WTC11 (cell line): Measurements from ENCODE around the gene TMA7. TPM values are rescaled to one million over a fixed set of nuclear protein-coding genes. Genes with fewer than 3 reads are reported as not detected.

Experiments
- ATAC-seq: fragments of 200-7000 bp; cut with Tn5 transposase; 2 replicates; pipeline ENCODE4 v1.10.0; 2021; ENCODE audit warnings: mild to moderate bottlenecking, moderate library complexity
- CTCF ChIA-PET: fragments of 300-600 bp; sonication (Branson Sonifier 250); formaldehyde crosslinking; loops from one replicate; lab custom pipeline; 2021; ENCODE audit warnings: antibody characterized with exemption; lab: Charles Lee
- POLR2A ChIA-PET: fragments of 350-600 bp; sonication (Branson Sonifier 250); formaldehyde crosslinking; loops from one replicate; lab custom pipeline; 2021; ENCODE audit warnings: antibody characterized with exemption; lab: Charles Lee
- DNase-seq: peaks from one replicate; pipeline ENCODE4 v3.0.0; 2021; ENCODE audit warnings: low spot score
- H3K27ac Mint-ChIP-seq: 2 replicates; pipeline ENCODE4 v1.8.0; 2021; ENCODE audit warnings: mixed read lengths
- H3K27me3 Mint-ChIP-seq: 2 replicates; pipeline ENCODE4 v1.8.0; 2021; ENCODE audit warnings: low read depth, mild to moderate bottlenecking, moderate library complexity, mixed read lengths
- H3K36me3 Mint-ChIP-seq: 2 replicates; pipeline ENCODE4 v1.8.0; 2021; ENCODE audit warnings: mixed read lengths
- H3K4me1 Mint-ChIP-seq: 2 replicates; pipeline ENCODE4 v1.8.0; 2022; ENCODE audit warnings: mixed read lengths
- H3K4me3 Mint-ChIP-seq: 2 replicates; pipeline ENCODE4 v1.8.0; 2021; ENCODE audit warnings: mild to moderate bottlenecking, moderate library complexity, mixed read lengths
- H3K9me3 Mint-ChIP-seq: 2 replicates; pipeline ENCODE4 v1.8.0; 2021; ENCODE audit warnings: mixed read lengths
- CBFB ChIP-seq: sonication (generic); formaldehyde crosslinking; IDR thresholded peaks from 2 replicates; pipeline ENCODE4 v1.8.1; 2022; ENCODE audit warnings: mild to moderate bottlenecking, low read depth, missing genetic modification reagents
- ELF4 ChIP-seq: sonication (generic); formaldehyde crosslinking; IDR thresholded peaks from 2 replicates; pipeline ENCODE4 v1.8.1; 2022; ENCODE audit warnings: low read depth, mild to moderate bottlenecking, moderate library complexity, missing genetic modification reagents
- FOXP1 ChIP-seq: sonication (generic); formaldehyde crosslinking; IDR thresholded peaks from 2 replicates; pipeline ENCODE4 v1.8.0; 2022; ENCODE audit warnings: missing genetic modification reagents, mild to moderate bottlenecking, moderate library complexity, borderline replicate concordance
- SOX15 ChIP-seq: fragments of 250-450 bp; sonication (Bioruptor Pico); IDR thresholded peaks from 2 replicates; pipeline ENCODE4 v1.9.0; 2021; ENCODE audit warnings: mild to moderate bottlenecking
- ZNF219 ChIP-seq: sonication (generic); formaldehyde crosslinking; IDR thresholded peaks from 2 replicates; pipeline ENCODE4 v1.8.0; 2023; ENCODE audit warnings: missing genetic modification reagents, mild to moderate bottlenecking, borderline replicate concordance
- ZNF263 ChIP-seq: sonication (generic); formaldehyde crosslinking; IDR thresholded peaks from 2 replicates; pipeline ENCODE4 v1.8.1; 2022; ENCODE audit warnings: low read depth, mild to moderate bottlenecking, moderate library complexity, missing genetic modification reagents
- ZNF396 ChIP-seq: fragments of 250-450 bp; sonication (Bioruptor Pico); IDR thresholded peaks from 2 replicates; pipeline ENCODE4 v1.8.0; 2021; ENCODE audit warnings: mild to moderate bottlenecking, moderate library complexity, borderline replicate concordance
- total RNA-seq: library from RNA; stranded (reverse); gene quantifications from 3 replicates; pipeline ENCODE4 v1.2.3, GENCODE V29; 2021
- TF ChIP-seq, protein P1 (sequence below): fragments of 250-450 bp; sonication (Bioruptor Pico); IDR thresholded peaks from 2 replicates; pipeline ENCODE4 v1.9.0; 2021; ENCODE audit warnings: mild to moderate bottlenecking, borderline replicate concordance
- TF ChIP-seq, protein P2 (sequence below): fragments of 250-450 bp; sonication (Bioruptor Pico); IDR thresholded peaks from 2 replicates; pipeline ENCODE4 v1.9.0; 2021; ENCODE audit warnings: mild to moderate bottlenecking
- TF ChIP-seq, protein P3 (sequence below): sonication (generic); formaldehyde crosslinking; IDR thresholded peaks from 2 replicates; pipeline ENCODE4 v1.8.0; 2023; ENCODE audit warnings: mild to moderate bottlenecking, missing genetic modification reagents
- TF ChIP-seq, protein P4 (sequence below): sonication (generic); formaldehyde crosslinking; IDR thresholded peaks from 2 replicates; pipeline ENCODE4 v1.8.1; 2023; ENCODE audit warnings: mild to moderate bottlenecking, missing genetic modification reagents

TMA7 gene
- total RNA-seq, 1 experiment from 2014 or later, result 318 TPM

DNA sequence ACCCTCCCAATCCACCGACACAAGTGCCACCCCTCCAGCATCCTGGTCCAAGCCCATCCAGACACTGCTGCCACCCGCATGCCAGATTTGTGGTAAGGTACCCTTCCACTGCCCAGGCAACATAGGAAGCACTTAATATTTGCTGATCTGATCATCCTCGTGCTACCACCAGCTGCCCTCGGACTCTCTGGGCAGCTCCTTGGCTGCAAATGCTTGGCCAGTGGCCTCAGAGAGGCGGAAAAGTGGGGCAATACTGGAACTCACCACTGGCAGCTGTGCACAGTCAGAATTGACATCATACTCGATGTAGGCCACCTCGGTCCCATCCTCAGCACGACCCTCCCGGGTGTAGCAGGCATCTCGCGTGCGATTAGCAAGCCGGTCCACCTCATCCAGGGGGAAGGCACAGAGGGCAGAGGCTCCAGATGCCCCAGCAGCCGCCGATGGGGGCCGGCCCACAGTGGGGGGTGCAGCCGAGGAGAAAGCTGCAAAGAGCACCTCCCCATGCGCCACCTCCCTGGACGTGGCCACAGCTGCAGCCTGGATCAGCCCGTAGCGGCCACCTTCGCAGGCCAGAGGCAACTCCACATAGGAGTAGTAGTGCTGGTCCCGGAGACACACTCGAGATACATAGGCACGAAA, 16.7 kb upstream of the TMA7 start:
- Mint-ChIP-seq H3K4me1 (peaks cover 30% of the 10 kb centered on the region), H3K9me3 (no peaks in the 10 kb centered on the region), H3K27me3 (no peaks in the 10 kb centered on the region), H3K36me3 (peaks cover under 1% of the 10 kb centered on the region; the same call in 1 of the 2 replicates), H3K4me3 (no peak overlapping the region), H3K27ac (peak overlapping the region; percentile 89)
- TF ChIP-seq ZNF263, result no peak
- TF ChIP-seq, protein P1, sequence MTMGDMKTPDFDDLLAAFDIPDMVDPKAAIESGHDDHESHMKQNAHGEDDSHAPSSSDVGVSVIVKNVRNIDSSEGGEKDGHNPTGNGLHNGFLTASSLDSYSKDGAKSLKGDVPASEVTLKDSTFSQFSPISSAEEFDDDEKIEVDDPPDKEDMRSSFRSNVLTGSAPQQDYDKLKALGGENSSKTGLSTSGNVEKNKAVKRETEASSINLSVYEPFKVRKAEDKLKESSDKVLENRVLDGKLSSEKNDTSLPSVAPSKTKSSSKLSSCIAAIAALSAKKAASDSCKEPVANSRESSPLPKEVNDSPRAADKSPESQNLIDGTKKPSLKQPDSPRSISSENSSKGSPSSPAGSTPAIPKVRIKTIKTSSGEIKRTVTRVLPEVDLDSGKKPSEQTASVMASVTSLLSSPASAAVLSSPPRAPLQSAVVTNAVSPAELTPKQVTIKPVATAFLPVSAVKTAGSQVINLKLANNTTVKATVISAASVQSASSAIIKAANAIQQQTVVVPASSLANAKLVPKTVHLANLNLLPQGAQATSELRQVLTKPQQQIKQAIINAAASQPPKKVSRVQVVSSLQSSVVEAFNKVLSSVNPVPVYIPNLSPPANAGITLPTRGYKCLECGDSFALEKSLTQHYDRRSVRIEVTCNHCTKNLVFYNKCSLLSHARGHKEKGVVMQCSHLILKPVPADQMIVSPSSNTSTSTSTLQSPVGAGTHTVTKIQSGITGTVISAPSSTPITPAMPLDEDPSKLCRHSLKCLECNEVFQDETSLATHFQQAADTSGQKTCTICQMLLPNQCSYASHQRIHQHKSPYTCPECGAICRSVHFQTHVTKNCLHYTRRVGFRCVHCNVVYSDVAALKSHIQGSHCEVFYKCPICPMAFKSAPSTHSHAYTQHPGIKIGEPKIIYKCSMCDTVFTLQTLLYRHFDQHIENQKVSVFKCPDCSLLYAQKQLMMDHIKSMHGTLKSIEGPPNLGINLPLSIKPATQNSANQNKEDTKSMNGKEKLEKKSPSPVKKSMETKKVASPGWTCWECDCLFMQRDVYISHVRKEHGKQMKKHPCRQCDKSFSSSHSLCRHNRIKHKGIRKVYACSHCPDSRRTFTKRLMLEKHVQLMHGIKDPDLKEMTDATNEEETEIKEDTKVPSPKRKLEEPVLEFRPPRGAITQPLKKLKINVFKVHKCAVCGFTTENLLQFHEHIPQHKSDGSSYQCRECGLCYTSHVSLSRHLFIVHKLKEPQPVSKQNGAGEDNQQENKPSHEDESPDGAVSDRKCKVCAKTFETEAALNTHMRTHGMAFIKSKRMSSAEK (CRISPR knock-in tag), result no peak
- TF ChIP-seq CBFB (CRISPR knock-in tag), result no peak
- no peak for TF ChIP-seq ZNF219 (CRISPR knock-in tag)
- TF ChIP-seq FOXP1, result no peak
- CTCF ChIA-PET, result interaction anchor here (0.7 to 18.3 kb wide), 10 partner anchors 9 to 1477 kb away, joined by 3 to 218 read pairs (median 6); partner anchors contain the start of genes ATRIP, CCDC51 and TMA7
- POLR2A ChIA-PET, result interaction anchor here (1.5 kb wide), 1 partner anchor 9 kb away, joined by 4 read pairs; no protein-coding TSS in a partner anchor
- ATAC-seq (no peak), DNase-seq (no peak)

DNA sequence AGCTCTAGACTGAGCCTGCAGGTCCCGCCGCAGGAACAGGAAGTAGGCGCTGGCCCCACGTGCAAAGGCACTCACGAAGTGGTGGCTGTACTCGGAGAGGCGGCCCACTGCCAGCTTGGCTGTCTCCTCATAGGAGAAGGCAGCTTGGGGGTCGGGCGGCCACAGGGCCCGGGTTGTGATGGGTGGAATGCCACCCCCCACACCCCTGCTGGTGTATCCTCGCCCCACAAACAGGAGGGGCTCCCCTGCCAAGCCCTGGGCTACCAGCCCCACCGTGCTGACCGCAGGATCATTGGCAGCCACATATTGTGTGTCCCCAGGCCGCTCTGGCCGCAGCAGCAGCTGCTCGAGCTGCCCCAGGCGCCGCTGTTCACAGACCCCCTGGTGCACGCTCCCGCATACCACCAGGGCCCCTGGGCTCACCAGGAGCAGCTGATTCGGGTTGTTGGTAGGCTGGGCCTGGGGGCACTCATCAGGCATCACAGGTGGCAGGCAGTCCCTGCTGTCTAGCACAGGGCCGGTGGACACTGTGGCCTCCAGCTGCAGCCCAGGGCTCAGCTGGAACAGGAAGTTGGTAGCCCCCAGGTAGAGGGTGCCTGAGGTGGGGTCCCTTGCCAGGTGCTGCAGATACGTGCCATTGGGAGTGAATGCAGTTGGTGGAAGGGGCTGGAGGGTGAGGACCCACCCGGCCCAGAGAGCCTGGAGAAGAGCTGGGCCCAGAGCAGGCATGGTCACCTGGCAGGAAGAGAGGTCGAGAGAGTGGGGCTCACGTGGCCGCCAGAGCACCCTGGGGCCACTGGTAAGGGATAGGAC, 16.0 kb upstream of the TMA7 start:
- no peaks in the 10 kb centered on the region for H3K27me3 Mint-ChIP-seq
- POLR2A ChIA-PET, result interaction anchor here (1.5 kb wide), 1 partner anchor 9 kb away, joined by 4 read pairs; no protein-coding TSS in a partner anchor
- no peak overlapping the region for H3K4me3 Mint-ChIP-seq
- no peak for DNase-seq
- H3K27ac Mint-ChIP-seq, result peak overlapping the region; percentile 16; the same call in 1 of the 2 replicates
- TF ChIP-seq, protein P2, sequence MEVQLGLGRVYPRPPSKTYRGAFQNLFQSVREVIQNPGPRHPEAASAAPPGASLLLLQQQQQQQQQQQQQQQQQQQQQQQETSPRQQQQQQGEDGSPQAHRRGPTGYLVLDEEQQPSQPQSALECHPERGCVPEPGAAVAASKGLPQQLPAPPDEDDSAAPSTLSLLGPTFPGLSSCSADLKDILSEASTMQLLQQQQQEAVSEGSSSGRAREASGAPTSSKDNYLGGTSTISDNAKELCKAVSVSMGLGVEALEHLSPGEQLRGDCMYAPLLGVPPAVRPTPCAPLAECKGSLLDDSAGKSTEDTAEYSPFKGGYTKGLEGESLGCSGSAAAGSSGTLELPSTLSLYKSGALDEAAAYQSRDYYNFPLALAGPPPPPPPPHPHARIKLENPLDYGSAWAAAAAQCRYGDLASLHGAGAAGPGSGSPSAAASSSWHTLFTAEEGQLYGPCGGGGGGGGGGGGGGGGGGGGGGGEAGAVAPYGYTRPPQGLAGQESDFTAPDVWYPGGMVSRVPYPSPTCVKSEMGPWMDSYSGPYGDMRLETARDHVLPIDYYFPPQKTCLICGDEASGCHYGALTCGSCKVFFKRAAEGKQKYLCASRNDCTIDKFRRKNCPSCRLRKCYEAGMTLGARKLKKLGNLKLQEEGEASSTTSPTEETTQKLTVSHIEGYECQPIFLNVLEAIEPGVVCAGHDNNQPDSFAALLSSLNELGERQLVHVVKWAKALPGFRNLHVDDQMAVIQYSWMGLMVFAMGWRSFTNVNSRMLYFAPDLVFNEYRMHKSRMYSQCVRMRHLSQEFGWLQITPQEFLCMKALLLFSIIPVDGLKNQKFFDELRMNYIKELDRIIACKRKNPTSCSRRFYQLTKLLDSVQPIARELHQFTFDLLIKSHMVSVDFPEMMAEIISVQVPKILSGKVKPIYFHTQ (CRISPR knock-in tag), result no peak
- H3K4me1 Mint-ChIP-seq, result peaks cover 31% of the 10 kb centered on the region
- CTCF ChIA-PET, result interaction anchor here (0.7 to 18.3 kb wide), 6 partner anchors 9 to 125 kb away, joined by 3 to 218 read pairs (median 8); partner anchors contain the start of genes ATRIP, CCDC51 and TMA7
- H3K9me3 Mint-ChIP-seq, result no peaks in the 10 kb centered on the region
- no peaks in the 10 kb centered on the region; the same call in 1 of the 2 replicates for H3K36me3 Mint-ChIP-seq
- no peak for ATAC-seq

DNA sequence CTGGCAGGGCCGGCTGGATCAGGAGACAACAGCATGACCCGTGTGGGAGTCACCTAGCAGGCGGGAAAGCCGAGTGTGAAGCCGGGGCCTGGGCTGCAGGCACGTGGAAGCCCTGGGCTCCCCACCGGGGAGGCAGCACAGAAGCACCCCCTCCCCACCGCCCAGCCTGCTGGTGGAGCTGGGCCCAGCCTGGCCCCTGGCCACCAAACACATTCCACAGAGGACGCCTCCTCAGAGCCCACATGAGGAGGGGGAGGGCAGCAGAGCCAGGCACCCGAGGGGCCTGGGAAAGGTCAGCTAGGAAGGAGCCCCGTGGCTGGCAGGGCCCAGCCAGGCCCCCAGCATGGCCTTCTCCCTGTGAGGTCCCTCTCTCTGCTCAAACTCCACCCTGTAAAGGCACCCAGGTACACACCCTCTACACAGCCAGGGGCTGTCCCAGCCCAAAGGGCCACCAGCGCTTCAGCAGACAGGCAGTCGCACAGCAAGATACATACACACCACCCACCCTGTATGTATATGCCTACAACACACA, 14.7 kb upstream of the TMA7 start:
- H3K4me3 Mint-ChIP-seq, result no peak overlapping the region
- TF ChIP-seq ELF4 (CRISPR knock-in tag) (no peak), SOX15 (CRISPR knock-in tag) (no peak), ZNF396 (CRISPR knock-in tag) (no peak)
- TF ChIP-seq, protein P3, sequence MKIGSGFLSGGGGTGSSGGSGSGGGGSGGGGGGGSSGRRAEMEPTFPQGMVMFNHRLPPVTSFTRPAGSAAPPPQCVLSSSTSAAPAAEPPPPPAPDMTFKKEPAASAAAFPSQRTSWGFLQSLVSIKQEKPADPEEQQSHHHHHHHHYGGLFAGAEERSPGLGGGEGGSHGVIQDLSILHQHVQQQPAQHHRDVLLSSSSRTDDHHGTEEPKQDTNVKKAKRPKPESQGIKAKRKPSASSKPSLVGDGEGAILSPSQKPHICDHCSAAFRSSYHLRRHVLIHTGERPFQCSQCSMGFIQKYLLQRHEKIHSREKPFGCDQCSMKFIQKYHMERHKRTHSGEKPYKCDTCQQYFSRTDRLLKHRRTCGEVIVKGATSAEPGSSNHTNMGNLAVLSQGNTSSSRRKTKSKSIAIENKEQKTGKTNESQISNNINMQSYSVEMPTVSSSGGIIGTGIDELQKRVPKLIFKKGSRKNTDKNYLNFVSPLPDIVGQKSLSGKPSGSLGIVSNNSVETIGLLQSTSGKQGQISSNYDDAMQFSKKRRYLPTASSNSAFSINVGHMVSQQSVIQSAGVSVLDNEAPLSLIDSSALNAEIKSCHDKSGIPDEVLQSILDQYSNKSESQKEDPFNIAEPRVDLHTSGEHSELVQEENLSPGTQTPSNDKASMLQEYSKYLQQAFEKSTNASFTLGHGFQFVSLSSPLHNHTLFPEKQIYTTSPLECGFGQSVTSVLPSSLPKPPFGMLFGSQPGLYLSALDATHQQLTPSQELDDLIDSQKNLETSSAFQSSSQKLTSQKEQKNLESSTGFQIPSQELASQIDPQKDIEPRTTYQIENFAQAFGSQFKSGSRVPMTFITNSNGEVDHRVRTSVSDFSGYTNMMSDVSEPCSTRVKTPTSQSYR (CRISPR knock-in tag), result no peak
- TF ChIP-seq, protein P4, sequence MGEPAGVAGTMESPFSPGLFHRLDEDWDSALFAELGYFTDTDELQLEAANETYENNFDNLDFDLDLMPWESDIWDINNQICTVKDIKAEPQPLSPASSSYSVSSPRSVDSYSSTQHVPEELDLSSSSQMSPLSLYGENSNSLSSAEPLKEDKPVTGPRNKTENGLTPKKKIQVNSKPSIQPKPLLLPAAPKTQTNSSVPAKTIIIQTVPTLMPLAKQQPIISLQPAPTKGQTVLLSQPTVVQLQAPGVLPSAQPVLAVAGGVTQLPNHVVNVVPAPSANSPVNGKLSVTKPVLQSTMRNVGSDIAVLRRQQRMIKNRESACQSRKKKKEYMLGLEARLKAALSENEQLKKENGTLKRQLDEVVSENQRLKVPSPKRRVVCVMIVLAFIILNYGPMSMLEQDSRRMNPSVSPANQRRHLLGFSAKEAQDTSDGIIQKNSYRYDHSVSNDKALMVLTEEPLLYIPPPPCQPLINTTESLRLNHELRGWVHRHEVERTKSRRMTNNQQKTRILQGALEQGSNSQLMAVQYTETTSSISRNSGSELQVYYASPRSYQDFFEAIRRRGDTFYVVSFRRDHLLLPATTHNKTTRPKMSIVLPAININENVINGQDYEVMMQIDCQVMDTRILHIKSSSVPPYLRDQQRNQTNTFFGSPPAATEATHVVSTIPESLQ, result no peak
- H3K27ac Mint-ChIP-seq, result peak overlapping the region; percentile 83
- no peaks in the 10 kb centered on the region; the same call in 1 of the 2 replicates for H3K36me3 Mint-ChIP-seq
- H3K4me1 Mint-ChIP-seq, result peaks cover 33% of the 10 kb centered on the region
- DNase-seq (no peak), ATAC-seq (no peak)
- ChIA-PET CTCF (interaction anchor here (18.3 kb wide), 1 partner anchor 11 kb away, joined by 218 read pairs; no protein-coding TSS in a partner anchor), POLR2A (no interaction called here)
- no peaks in the 10 kb centered on the region for H3K9me3 Mint-ChIP-seq
- H3K27me3 Mint-ChIP-seq, result no peaks in the 10 kb centered on the region
